Measurements from ENCODE around the gene CCR2.

The CCR2 gene

DNA sequence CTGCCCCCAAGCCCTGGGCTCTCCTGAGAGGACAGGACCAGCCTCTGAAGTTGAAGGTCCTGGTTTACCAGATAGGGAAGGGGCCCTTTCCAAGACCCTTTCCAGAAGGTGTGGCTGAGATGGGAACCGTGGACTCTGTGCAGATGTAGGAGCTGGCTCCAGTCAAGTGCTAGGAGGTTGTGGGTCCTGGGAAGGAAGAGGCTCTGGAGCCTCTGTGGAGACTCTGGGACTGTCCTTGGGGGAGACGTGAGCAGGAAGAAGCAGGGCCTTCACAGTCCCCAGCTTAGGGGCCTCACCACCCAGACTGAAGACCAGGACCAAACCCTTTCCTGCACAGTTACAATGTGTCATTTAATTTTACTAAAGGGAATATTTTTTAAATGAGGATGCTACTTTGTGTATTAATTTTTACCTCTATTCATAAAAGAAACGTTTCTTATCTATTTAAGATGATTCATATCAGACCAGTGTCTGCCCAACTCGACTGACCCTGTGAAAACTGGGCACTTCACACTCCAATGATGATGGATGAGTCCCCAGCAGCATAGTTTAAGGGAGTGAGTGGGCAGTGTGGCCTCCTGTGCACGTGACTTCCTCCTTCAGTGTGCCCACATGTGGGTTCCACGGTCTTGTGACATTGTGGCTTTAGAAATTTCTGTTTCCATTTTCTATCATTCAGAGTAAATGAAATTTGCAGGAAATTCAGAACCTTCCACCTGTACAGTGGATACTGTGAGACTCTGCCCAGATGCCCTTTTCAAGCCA lies 42.0 kb downstream of the CCR2 start:
- no peak overlapping the region for H3K4me3 ChIP-seq (ENCODE audit: low read depth, low read length)
- DNase-seq (ENCODE audit: low read depth): no peak
- no peak for TF ChIP-seq CTCF (IDR thresholded peaks at IDR 0.05; ENCODE audit: low read depth, low read length, missing control alignments)

GRCh38 chr3:46397111-46397510 lies 43.2 kb downstream of the CCR2 start:
- DNase-seq (ENCODE audit: low read depth): no peak
- no peak overlapping the region for H3K4me3 ChIP-seq (ENCODE audit: low read depth, low read length)
- no peak for TF ChIP-seq CTCF (IDR thresholded peaks at IDR 0.05; ENCODE audit: low read depth, low read length, missing control alignments)

- no peak for TF ChIP-seq CTCF (IDR thresholded peaks at IDR 0.05; ENCODE audit: low read depth, low read length, missing control alignments)
- DNase-seq (ENCODE audit: low read depth): no peak
- H3K4me3 ChIP-seq (ENCODE audit: low read depth, low read length): no peak overlapping the region
Measured at GRCh38 chr3:46398186-46398955, 44.5 kb downstream of the CCR2 start.

DNA sequence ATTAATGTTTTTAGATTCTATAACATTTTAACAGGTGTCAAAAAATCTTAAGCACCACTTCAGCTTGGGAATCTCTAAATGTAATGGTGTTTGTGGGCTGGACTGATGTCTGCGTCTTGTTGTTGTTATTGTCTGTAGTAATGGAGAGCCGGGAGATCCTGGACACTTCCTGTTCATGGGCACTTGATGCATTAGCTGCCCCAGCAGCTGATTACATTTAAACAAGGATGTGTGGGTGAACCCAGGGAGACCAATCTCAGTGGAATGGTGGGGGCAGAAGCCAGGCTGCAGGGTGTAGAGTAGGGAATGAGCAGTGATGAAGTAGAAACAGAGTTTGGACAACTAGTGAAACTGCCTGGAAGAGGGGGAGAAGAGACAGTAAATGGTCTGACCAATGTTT lies 45.2 kb downstream of the CCR2 start:
- H3K4me3 ChIP-seq (ENCODE audit: low read depth, low read length): no peak overlapping the region
- DNase-seq (ENCODE audit: low read depth): no peak
- no peak for TF ChIP-seq CTCF (IDR thresholded peaks at IDR 0.05; ENCODE audit: low read depth, low read length, missing control alignments)

DNA sequence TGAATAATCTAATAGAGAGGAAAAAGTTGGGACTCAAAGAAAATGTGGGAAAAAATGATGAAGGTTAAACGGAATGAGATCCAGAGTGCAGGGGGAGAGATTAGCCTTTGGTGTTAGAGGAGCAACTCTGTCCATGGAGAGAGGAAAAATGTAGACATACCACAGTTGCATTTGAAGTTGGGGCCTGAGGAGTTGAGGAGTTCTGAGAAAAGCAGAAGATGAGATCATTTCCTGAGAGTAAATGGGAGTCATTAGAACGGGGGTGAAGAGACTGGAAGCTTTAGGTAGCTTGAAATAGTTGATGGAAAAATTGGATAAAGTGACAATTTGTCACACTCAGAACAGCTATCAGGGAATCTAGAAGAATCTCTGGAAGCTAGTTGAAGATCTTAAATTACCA lies 45.6 kb downstream of the CCR2 start:
- no peak for TF ChIP-seq CTCF (IDR thresholded peaks at IDR 0.05; ENCODE audit: low read depth, low read length, missing control alignments)
- no peak overlapping the region for H3K4me3 ChIP-seq (ENCODE audit: low read depth, low read length)
- DNase-seq (ENCODE audit: low read depth): no peak

GRCh38 chr3:46400000-46400734 lies 46.3 kb downstream of the CCR2 start:
- no peak for DNase-seq (ENCODE audit: low read depth)
- H3K4me3 ChIP-seq (ENCODE audit: low read depth, low read length): no peak overlapping the region
- TF ChIP-seq CTCF (IDR thresholded peaks at IDR 0.05; ENCODE audit: low read depth, low read length, missing control alignments): no peak

Data from GM12864 (cell line).